Transverse colon (tissue), 4 donors: ENCODE data around the gene BST1.

Experiments
- CTCF ChIP-seq, 5 experiments: fragments of 200-600 bp in 3 of 5; fragments of 450-650 bp in 2 of 5; sonication (generic) in 3 of 5; IDR thresholded peaks; 1 replicate in 2 of 5; 2 replicates in 3 of 5; pipeline ENCODE4 v1.5.1; 2016 to 2017; ENCODE audit warnings: antibody characterized with exemption in 5 of 5, inconsistent platforms in 3 of 5, mild to moderate bottlenecking in 2 of 5, moderate library complexity in 1 of 5
- POLR2A ChIP-seq: fragments of 450-650 bp; IDR thresholded peaks from one replicate; pipeline ENCODE4 v1.6.1; 2016; ENCODE audit warnings: antibody characterized with exemption, mild to moderate bottlenecking, moderate library complexity
- POLR2AphosphoS5 ChIP-seq, 3 donors: sonication (generic); formaldehyde crosslinking; IDR thresholded peaks; one replicate each; pipeline ENCODE4 v1.6.1; 2016; ENCODE audit warnings: antibody characterized with exemption in 3 of 3

GRCh38 chr4:15673337-15673736 lies 29.5 kb upstream of the BST1 start:
- TF ChIP-seq CTCF (IDR thresholded peaks at IDR 0.05) (no peak), POLR2A (no peak), POLR2AphosphoS5 (IDR thresholded peaks at IDR 0.05) (no peak)
